Activated T-cell treated with anti-CD3 and anti-CD28 coated beads, Interleukin-2, amount 50 U/mL, for 4 hours (primary cell): Measurements from ENCODE around the gene BSCL2. TPM values are rescaled to one million over a fixed set of nuclear protein-coding genes. Genes with fewer than 3 reads are reported as not detected.
"Not testable (repeated sequence)": the region's sequence is repeated elsewhere in the genome, so short reads cannot be mapped to it uniquely, and the experiment has no call there.

Experiments used
- ATAC-seq, 2 donors: fragments of 200-7000 bp; cut with Tn5 transposase; one replicate each; pipeline ENCODE4 v1.10.0; 2021
- DNase-seq: peaks from one replicate; pipeline ENCODE4 v3.0.0-alpha.2; 2020
- H3K27me3 Mint-ChIP-seq: one replicate; pipeline ENCODE4 v1.8.0; 2021; ENCODE audit warnings: low read depth, mixed read lengths
- H3K36me3 Mint-ChIP-seq: one replicate; pipeline ENCODE4 v1.8.0; 2022; ENCODE audit warnings: mixed read lengths; ENCODE audit not compliant: insufficient read depth
- H3K4me1 Mint-ChIP-seq: one replicate; pipeline ENCODE4 v1.8.0; 2021; ENCODE audit warnings: low read depth, mixed read lengths
- H3K4me3 Mint-ChIP-seq: one replicate; pipeline ENCODE4 v1.8.0; 2021; ENCODE audit warnings: mild to moderate bottlenecking, moderate library complexity, mixed read lengths
- H3K9me3 Mint-ChIP-seq: one replicate; pipeline ENCODE4 v1.8.0; 2021; ENCODE audit warnings: mixed read lengths
- total RNA-seq, 3 donors: library from RNA; stranded (reverse); gene quantifications; one replicate each; pipeline ENCODE4 v1.2.1, GENCODE V29; 2021

Gene BSCL2
- total RNA-seq, 3 donors from 2014 or later, result 23.6 to 29.6 (median 26.9) TPM

GRCh38 chr11:62709247-62710000 lies 2.2 kb upstream of the BSCL2 start:
- Mint-ChIP-seq H3K9me3 (no peaks in the 10 kb centered on the region), H3K27me3 (no peaks in the 10 kb centered on the region)

GRCh38 chr11:62708793-62709192 lies 1.6 kb upstream of the BSCL2 start:
- DNase-seq (peak; percentile 35), ATAC-seq (peak; percentile 24 to 27)
- Mint-ChIP-seq H3K4me3 (peak overlapping the region; percentile 94), H3K27me3 (no peaks in the 10 kb centered on the region), H3K4me1 (peaks cover 67% of the 10 kb centered on the region), H3K9me3 (no peaks in the 10 kb centered on the region), H3K36me3 (peaks cover 23% of the 10 kb centered on the region)

More at GRCh38 chr11:62709247-62710000, 2.2 kb upstream of the BSCL2 start:
- ATAC-seq, result peak; percentile 83 to 84
- Mint-ChIP-seq H3K4me1 (peaks cover 70% of the 10 kb centered on the region), H3K36me3 (peaks cover 28% of the 10 kb centered on the region), H3K4me3 (peak overlapping the region; percentile 94)
- peak; percentile 95 for DNase-seq

GRCh38 chr11:62708392-62708791 lies 1.2 kb upstream of the BSCL2 start:
- ATAC-seq (no peak), DNase-seq (no peak)
- Mint-ChIP-seq H3K4me3 (peak overlapping the region; percentile 94), H3K4me1 (peaks cover 63% of the 10 kb centered on the region), H3K9me3 (no peaks in the 10 kb centered on the region), H3K27me3 (no peaks in the 10 kb centered on the region), H3K36me3 (peaks cover 19% of the 10 kb centered on the region)

- Mint-ChIP-seq H3K4me1 (peaks cover 49% of the 10 kb centered on the region), H3K4me3 (peak overlapping the region; percentile 90), H3K27me3 (no peaks in the 10 kb centered on the region), H3K36me3 (peaks cover 16% of the 10 kb centered on the region), H3K9me3 (no peaks in the 10 kb centered on the region)
- DNase-seq (no peak), ATAC-seq (no peak)
Measured at GRCh38 chr11:62706850-62707247, 375 bp downstream of the BSCL2 start.

GRCh38 chr11:62705880-62706849 lies 1.1 kb downstream of the BSCL2 start:
- H3K9me3 Mint-ChIP-seq, result no peaks in the 10 kb centered on the region
- peaks cover 49% of the 10 kb centered on the region for H3K4me1 Mint-ChIP-seq
- peaks cover 16% of the 10 kb centered on the region for H3K36me3 Mint-ChIP-seq
- DNase-seq, result peak; percentile 95
- ATAC-seq, result peak; percentile 77 to 78
- peak overlapping the region; percentile 90 for H3K4me3 Mint-ChIP-seq
- no peaks in the 10 kb centered on the region for H3K27me3 Mint-ChIP-seq

- Mint-ChIP-seq H3K4me3 (peak overlapping the region; percentile 90), H3K4me1 (peaks cover 45% of the 10 kb centered on the region), H3K36me3 (peaks cover 11% of the 10 kb centered on the region), H3K9me3 (no peaks in the 10 kb centered on the region), H3K27me3 (no peaks in the 10 kb centered on the region)
- DNase-seq (no peak), ATAC-seq (no peak)
Measured at GRCh38 chr11:62705413-62705812, 1.8 kb downstream of the BSCL2 start.

GRCh38 chr11:62703921-62704320 lies 3.3 kb downstream of the BSCL2 start:
- not testable (repeated sequence) for H3K4me3 Mint-ChIP-seq, DNase-seq, H3K9me3 Mint-ChIP-seq, ATAC-seq, H3K36me3 Mint-ChIP-seq, H3K27me3 Mint-ChIP-seq
- peaks cover 32% of the 10 kb centered on the region for H3K4me1 Mint-ChIP-seq

GRCh38 chr11:62702246-62702645 lies 5.0 kb downstream of the BSCL2 start:
- no peaks in the 10 kb centered on the region for H3K9me3 Mint-ChIP-seq
- peaks cover 20% of the 10 kb centered on the region for H3K4me1 Mint-ChIP-seq
- no peaks in the 10 kb centered on the region for H3K27me3 Mint-ChIP-seq
- H3K4me3 Mint-ChIP-seq, result no peak overlapping the region
- H3K36me3 Mint-ChIP-seq, result peaks cover 5% of the 10 kb centered on the region
- ATAC-seq (no peak), DNase-seq (no peak)

- Mint-ChIP-seq H3K36me3 (peaks cover 20% of the 10 kb centered on the region), H3K27me3 (no peaks in the 10 kb centered on the region), H3K4me1 (peaks cover 6% of the 10 kb centered on the region), H3K4me3 (no peak overlapping the region), H3K9me3 (no peaks in the 10 kb centered on the region)
- peak; percentile 93 to 96 for ATAC-seq
- DNase-seq, result peak; percentile 75
Measured at GRCh38 chr11:62694455-62695167, 12.6 kb downstream of the BSCL2 start.

GRCh38 chr11:62693624-62694023 lies 13.6 kb downstream of the BSCL2 start:
- not testable (repeated sequence) for H3K9me3 Mint-ChIP-seq, H3K4me3 Mint-ChIP-seq, ATAC-seq, DNase-seq, H3K4me1 Mint-ChIP-seq, H3K27me3 Mint-ChIP-seq
- peaks cover 20% of the 10 kb centered on the region for H3K36me3 Mint-ChIP-seq

GRCh38 chr11:62689421-62690183 lies 17.6 kb downstream of the BSCL2 start, which contains the start of gene LRRN4CL:
Gene LRRN4CL (minus strand): TSS chr11:62689530. CDS start chr11:62688508, 1,022 bp downstream.
- Mint-ChIP-seq H3K4me1 (peaks cover 1% of the 10 kb centered on the region), H3K27me3 (peaks cover 4% of the 10 kb centered on the region), H3K4me3 (no peak within 1 kb of the TSS), H3K36me3 (peaks cover 16% of the 10 kb centered on the region), H3K9me3 (no peaks in the 10 kb centered on the region)
- DNase-seq (no peak), ATAC-seq (no peak)

GRCh38 chr11:62688491-62688890 lies 18.7 kb downstream of the BSCL2 start:
- H3K36me3 Mint-ChIP-seq, result peaks cover 16% of the 10 kb centered on the region
- ATAC-seq, result no peak
- H3K9me3 Mint-ChIP-seq, result no peaks in the 10 kb centered on the region
- DNase-seq, result no peak
- H3K27me3 Mint-ChIP-seq, result peaks cover 4% of the 10 kb centered on the region
- H3K4me3 Mint-ChIP-seq, result no peak overlapping the region
- H3K4me1 Mint-ChIP-seq, result no peaks in the 10 kb centered on the region
